Endothelial cell of umbilical vein (primary cell): ENCODE measurements around the gene ZNF628. TPM values are rescaled to one million over a fixed set of nuclear protein-coding genes. Genes with fewer than 3 reads are reported as not detected.

Source experiments
- BruUV-seq: library from RNA; stranded (reverse); fragments of 400-500 nt; replicated peaks from 2 replicates; lab custom pipeline; 2021; lab: Mats Ljungman, UMichigan
- CTCF ChIA-PET: fragments of 300-600, 350-600 bp; sonication (Branson Sonifier 250); formaldehyde crosslinking; loops from one replicate; lab custom pipeline; 2021; ENCODE audit warnings: antibody characterized with exemption, inconsistent platforms; lab: Charles Lee
- POLR2A ChIA-PET: fragments of 300-600, 350-600 bp; sonication (Branson Sonifier 250); formaldehyde crosslinking; loops from one replicate; lab custom pipeline; 2021; ENCODE audit warnings: antibody characterized with exemption, inconsistent platforms; lab: Charles Lee
- DNase-seq: peaks from one replicate; pipeline ENCODE4 v3.0.0-alpha.2; 2011; ENCODE audit warnings: low read depth, low spot score
- FAIRE-seq: peaks from 2 replicates; lab custom pipeline; 2011; peaks lifted over from hg19 to GRCh38; lab: Jason Lieb, UNC
- H2AFZ ChIP-seq: 2 replicates; pipeline ENCODE4 v1.6.0; 2012; ENCODE audit warnings: low read depth, low read length, control low read depth, inconsistent platforms
- H3K27ac ChIP-seq: 2 replicates; pipeline ENCODE4 v1.5.1; 2011; ENCODE audit warnings: low read depth, mild to moderate bottlenecking, control low read depth, low read length, moderate library complexity; ENCODE audit not compliant: insufficient read depth
- H3K27me3 ChIP-seq, 2 experiments: 2 replicates each; pipeline versions ENCODE4 v1.6.0 to v1.6.1; 2011; ENCODE audit warnings: low read length in 2 of 2, mixed read lengths in 1 of 2; ENCODE audit not compliant: control insufficient read depth in 2 of 2, insufficient read depth in 2 of 2
- H3K36me3 ChIP-seq, 2 experiments: 2 replicates in 1 of 2; 3 replicates in 1 of 2; pipeline ENCODE4 v1.5.1; 2011; ENCODE audit warnings: low read length in 2 of 2, mild to moderate bottlenecking in 1 of 2, moderate library complexity in 1 of 2; ENCODE audit not compliant: control insufficient read depth in 2 of 2, insufficient read depth in 2 of 2; ENCODE audit errors: extremely low read depth in 1 of 2
- H3K4me1 ChIP-seq: 3 replicates; pipeline ENCODE4 v1.5.1; 2011; ENCODE audit warnings: mild to moderate bottlenecking, low read length; ENCODE audit not compliant: control insufficient read depth, insufficient read depth; ENCODE audit errors: extremely low read depth
- H3K4me2 ChIP-seq: 2 replicates; pipeline ENCODE4 v1.6.1; 2011; ENCODE audit warnings: low read length, control low read depth, mixed read lengths; ENCODE audit not compliant: insufficient read depth
- H3K4me3 ChIP-seq, 3 experiments: fragments of 200-600 bp in 1 of 3; sonication (generic), shearing (Covaris generic) in 1 of 3; replicated peaks in 1 of 3; 2 replicates each; pipeline ENCODE4 v1.5.1; 2011 to 2016; ENCODE audit warnings: control low read depth in 3 of 3, low read length in 3 of 3, mild to moderate bottlenecking in 2 of 3, inconsistent platforms in 1 of 3, low read depth in 1 of 3, moderate library complexity in 1 of 3; ENCODE audit not compliant: insufficient read depth in 1 of 3
- H3K79me2 ChIP-seq: 2 replicates; pipeline ENCODE4 v1.6.0; 2012; ENCODE audit warnings: low read length, inconsistent platforms; ENCODE audit not compliant: control insufficient read depth, insufficient read depth
- H3K9ac ChIP-seq: replicated peaks from 2 replicates; pipeline ENCODE3; 2011; ENCODE audit warnings: low read length, control low read depth; ENCODE audit not compliant: insufficient read depth; ENCODE audit errors: extremely low read depth
- H3K9me1 ChIP-seq: replicated peaks from 3 replicates; pipeline ENCODE4 v1.6.0; 2011; ENCODE audit warnings: mild to moderate bottlenecking, low read length; ENCODE audit not compliant: control insufficient read depth, insufficient read depth; ENCODE audit errors: extremely low read depth
- H3K9me3 ChIP-seq: replicated peaks from 2 replicates; pipeline ENCODE4 v1.5.1; 2012; ENCODE audit warnings: low read length, inconsistent platforms; ENCODE audit not compliant: control insufficient read depth, insufficient read depth
- H4K20me1 ChIP-seq: replicated peaks from 2 replicates; pipeline ENCODE3; 2011; ENCODE audit warnings: mild to moderate bottlenecking, low read length; ENCODE audit not compliant: control insufficient read depth, insufficient read depth; ENCODE audit errors: extremely low read depth
- EZH2 ChIP-seq: IDR thresholded peaks from 2 replicates; pipeline ENCODE4 v1.6.1; 2012; ENCODE audit warnings: borderline replicate concordance, low read depth, mild to moderate bottlenecking, moderate library complexity, low read length, inconsistent platforms; ENCODE audit not compliant: severe bottlenecking
- FOS ChIP-seq: IDR thresholded peaks from 2 replicates; pipeline ENCODE4 v1.6.1; 2011; ENCODE audit warnings: mild to moderate bottlenecking, low read length, moderate library complexity, borderline replicate concordance; ENCODE audit not compliant: insufficient read depth
- GATA2 ChIP-seq: IDR thresholded peaks from 2 replicates; pipeline ENCODE4 v1.7.0; 2011; ENCODE audit warnings: low read depth, mild to moderate bottlenecking, moderate library complexity, mixed read lengths, low read length; ENCODE audit not compliant: insufficient read length, insufficient read depth
- JUN ChIP-seq: IDR thresholded peaks from 2 replicates; pipeline ENCODE4 v1.6.1; 2011; ENCODE audit warnings: borderline replicate concordance, low read depth; ENCODE audit not compliant: insufficient read length, insufficient read depth
- MYC ChIP-seq: IDR thresholded peaks from one replicate; pipeline ENCODE4 v1.6.1; 2011; ENCODE audit warnings: mild to moderate bottlenecking, low read depth, low read length
- POLR2A ChIP-seq: IDR thresholded peaks from 2 replicates; pipeline ENCODE4 v1.6.1; 2012; ENCODE audit warnings: low read depth, mild to moderate bottlenecking, control low read depth, low read length
- POLR2AphosphoS5 ChIP-seq: IDR thresholded peaks from 2 replicates; pipeline ENCODE4 v1.6.1; 2012; ENCODE audit warnings: low read depth, mild to moderate bottlenecking, control low read depth, low read length, moderate library complexity; ENCODE audit not compliant: insufficient read depth
- dilution Hi-C: fragments of 300-500 bp; cut with MboI; formaldehyde crosslinking; loops from one replicate; pipeline ENCODE4 v1.15.0; 2019; ENCODE audit warnings: low sequenced_read_pairs; ENCODE audit not compliant: extremely low pct_ligation_motif_present
- intact Hi-C: fragments of 100-400 bp; cut with micrococcal nuclease; formaldehyde crosslinking; loops from one replicate; pipeline ENCODE4 v1.10.0; 2022
- polyA plus RNA-seq, 4 experiments: library from polyadenylated mRNA; depleted of rRNA in 3 of 4; stranded (reverse) in 3 of 4; unstranded in 1 of 4; fragments of >200 nt; gene quantifications; 2 replicates each; pipeline versions ENCODE4 v1.2.1 to v1.2.3, GENCODE V29; 2011 to 2012; ENCODE audit warnings: missing spikeins in 1 of 4
- total RNA-seq: library from RNA; stranded (reverse); gene quantifications from 2 replicates; pipeline ENCODE4 v1.2.3, GENCODE V29; 2021
- TF ChIP-seq, protein P1 (sequence below): IDR thresholded peaks from 2 replicates; pipeline ENCODE4 v1.6.1; 2011; ENCODE audit not compliant: insufficient read depth, insufficient read length
- TF ChIP-seq, protein P2 (sequence below), 2 donors: IDR thresholded peaks; 1 replicate in 1 of 2; 2 replicates in 1 of 2; pipeline ENCODE4 v1.5.1; 2011; ENCODE audit warnings: low read length in 2 of 2, mild to moderate bottlenecking in 2 of 2, moderate library complexity in 2 of 2, control low read depth in 1 of 2, inconsistent platforms in 1 of 2, low read depth in 1 of 2; ENCODE audit not compliant: insufficient read depth in 1 of 2; ENCODE audit errors: extremely low read depth in 1 of 2

ZNF628 gene
- total and polyA plus RNA-seq, 2 donors (not counting 3 experiments of a cell fraction or from before 2014, with no cell fraction given) = 2.0 to 10.4 TPM

DNA sequence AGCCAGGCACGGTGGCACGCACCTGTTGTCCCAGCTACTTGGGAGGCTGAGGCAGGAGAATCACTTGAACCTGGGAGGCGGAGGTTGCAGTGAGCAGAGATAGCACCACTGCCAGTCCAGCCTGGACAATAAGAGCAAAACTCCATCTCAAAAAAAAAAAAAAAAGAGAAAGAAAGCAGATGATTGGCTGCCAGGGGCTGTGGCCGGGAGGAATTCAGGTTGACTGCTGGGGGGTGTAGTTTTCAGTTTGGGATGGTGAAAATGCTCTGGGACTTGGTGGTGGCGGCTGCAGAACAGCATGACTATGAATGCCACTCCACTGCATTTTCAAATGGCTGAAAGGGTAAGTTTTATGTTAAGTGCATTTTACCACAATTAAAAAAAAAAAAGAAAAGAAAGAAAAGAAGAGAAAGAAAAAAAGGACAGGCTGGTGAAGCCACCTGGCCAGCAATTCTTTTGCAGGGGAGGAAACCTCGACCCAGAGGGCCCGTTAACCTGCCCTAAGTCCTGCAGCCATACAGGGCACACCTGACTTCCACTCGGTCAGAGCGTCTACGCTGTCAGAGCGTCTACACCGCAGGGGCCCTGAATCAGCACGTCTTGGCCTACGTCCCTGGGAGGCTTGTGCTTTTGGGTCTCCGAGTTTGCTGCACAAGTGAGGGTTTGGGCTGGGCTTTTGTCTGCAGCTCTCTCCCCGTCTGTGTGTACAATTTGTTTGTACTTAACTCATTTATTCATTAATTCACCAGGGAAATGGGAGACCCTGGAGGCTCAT is 18.5 kb upstream of the ZNF628 start:
- BruUV-seq = no TSS peak
- H3K9me3 ChIP-seq = no peaks in the 10 kb centered on the region
- dilution Hi-C loops = no loop called here

More for the DNA sequence above, 18.5 kb upstream of the ZNF628 start:
- ChIA-PET CTCF (interaction anchor here (1.8 to 2.5 kb wide), 2 partner anchors 10 to 317 kb away, joined by 6 to 10 read pairs; no protein-coding TSS in a partner anchor), POLR2A (no interaction called here)
- H2AFZ ChIP-seq = no peak overlapping the region
- H3K4me3 ChIP-seq = no peak overlapping the region
- no peak overlapping the region for H3K9ac ChIP-seq
- H3K4me2 ChIP-seq = no peak overlapping the region
- H3K36me3 ChIP-seq = peaks cover 0 to 3% of the 10 kb centered on the region in 2 experiments
- no peaks in the 10 kb centered on the region for H3K27me3 ChIP-seq
- FAIRE-seq = no peak
- intact Hi-C loops = no loop called here
- TF ChIP-seq POLR2A = no peak
- TF ChIP-seq POLR2AphosphoS5 = no peak
- TF ChIP-seq GATA2 = no peak
- TF ChIP-seq FOS = no peak
- TF ChIP-seq, protein P1, sequence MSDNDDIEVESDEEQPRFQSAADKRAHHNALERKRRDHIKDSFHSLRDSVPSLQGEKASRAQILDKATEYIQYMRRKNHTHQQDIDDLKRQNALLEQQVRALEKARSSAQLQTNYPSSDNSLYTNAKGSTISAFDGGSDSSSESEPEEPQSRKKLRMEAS = no peak
- no peak for TF ChIP-seq EZH2
- TF ChIP-seq, protein P2, sequence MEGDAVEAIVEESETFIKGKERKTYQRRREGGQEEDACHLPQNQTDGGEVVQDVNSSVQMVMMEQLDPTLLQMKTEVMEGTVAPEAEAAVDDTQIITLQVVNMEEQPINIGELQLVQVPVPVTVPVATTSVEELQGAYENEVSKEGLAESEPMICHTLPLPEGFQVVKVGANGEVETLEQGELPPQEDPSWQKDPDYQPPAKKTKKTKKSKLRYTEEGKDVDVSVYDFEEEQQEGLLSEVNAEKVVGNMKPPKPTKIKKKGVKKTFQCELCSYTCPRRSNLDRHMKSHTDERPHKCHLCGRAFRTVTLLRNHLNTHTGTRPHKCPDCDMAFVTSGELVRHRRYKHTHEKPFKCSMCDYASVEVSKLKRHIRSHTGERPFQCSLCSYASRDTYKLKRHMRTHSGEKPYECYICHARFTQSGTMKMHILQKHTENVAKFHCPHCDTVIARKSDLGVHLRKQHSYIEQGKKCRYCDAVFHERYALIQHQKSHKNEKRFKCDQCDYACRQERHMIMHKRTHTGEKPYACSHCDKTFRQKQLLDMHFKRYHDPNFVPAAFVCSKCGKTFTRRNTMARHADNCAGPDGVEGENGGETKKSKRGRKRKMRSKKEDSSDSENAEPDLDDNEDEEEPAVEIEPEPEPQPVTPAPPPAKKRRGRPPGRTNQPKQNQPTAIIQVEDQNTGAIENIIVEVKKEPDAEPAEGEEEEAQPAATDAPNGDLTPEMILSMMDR (IDR thresholded peaks at IDR 0.05; ENCODE audit: extremely low read depth in 1 of 2, insufficient read depth in 1 of 2, low read depth in 1 of 2, low read length in 2 of 2) = no peak
- no peak for TF ChIP-seq MYC
- TF ChIP-seq JUN = no peak
- DNase-seq = no peak
- no peak overlapping the region for H3K27ac ChIP-seq
- H4K20me1 ChIP-seq = no peaks in the 10 kb centered on the region
- H3K79me2 ChIP-seq = no peaks in the 10 kb centered on the region
- H3K4me1 ChIP-seq = peaks cover 13% of the 10 kb centered on the region
- no peaks in the 10 kb centered on the region for H3K9me1 ChIP-seq
